Islet precursor cell (in vitro differentiated cells): ENCODE results near the gene MSI2.

Experiments
- DNase-seq: peaks from one replicate; pipeline ENCODE4 v3.0.0-alpha.2; 2018

The MSI2 gene

GRCh38 chr17:57533684-57534305 lies 277.5 kb downstream of the MSI2 start:
- DNase-seq: no peak

- peak; percentile 63 for DNase-seq
These were observed 278.5 kb downstream of the MSI2 start for GRCh38 chr17:57534863-57535248.

- peak; percentile 87 for DNase-seq
These were observed 279.1 kb downstream of the MSI2 start for GRCh38 chr17:57535249-57535966.

- DNase-seq: no peak
These were observed 280.0 kb downstream of the MSI2 start for GRCh38 chr17:57536289-57536688.

GRCh38 chr17:57536789-57537523 lies 280.6 kb downstream of the MSI2 start:
- no peak for DNase-seq

GRCh38 chr17:57537524-57538410 lies 281.4 kb downstream of the MSI2 start:
- peak; percentile 89 for DNase-seq

GRCh38 chr17:57538736-57539456 lies 282.6 kb downstream of the MSI2 start:
- DNase-seq: no peak

- no peak for DNase-seq
These were observed 283.4 kb downstream of the MSI2 start for GRCh38 chr17:57539529-57540301.

- no peak for DNase-seq
These were observed 284.3 kb downstream of the MSI2 start for GRCh38 chr17:57540596-57540995.

- no peak for DNase-seq
These were observed 284.7 kb downstream of the MSI2 start for GRCh38 chr17:57541049-57541448.

GRCh38 chr17:57541472-57542394 lies 285.4 kb downstream of the MSI2 start:
- peak; percentile 79 for DNase-seq

- no peak for DNase-seq
These were observed 286.2 kb downstream of the MSI2 start for GRCh38 chr17:57542510-57542909.

GRCh38 chr17:57543230-57543629 lies 286.9 kb downstream of the MSI2 start:
- no peak for DNase-seq

- no peak for DNase-seq
These were observed 288.1 kb downstream of the MSI2 start for GRCh38 chr17:57544401-57544800.

GRCh38 chr17:57544834-57545463 lies 288.6 kb downstream of the MSI2 start:
- DNase-seq: no peak

- DNase-seq: no peak
These were observed 289.5 kb downstream of the MSI2 start for GRCh38 chr17:57545731-57546342.

- DNase-seq: peak; percentile 78
These were observed 292.4 kb downstream of the MSI2 start for GRCh38 chr17:57548421-57549410.

- no peak for DNase-seq
These were observed 293.1 kb downstream of the MSI2 start for GRCh38 chr17:57549468-57549867.
